ENCODE data around the gene CMTR1.

Gene CMTR1

DNA sequence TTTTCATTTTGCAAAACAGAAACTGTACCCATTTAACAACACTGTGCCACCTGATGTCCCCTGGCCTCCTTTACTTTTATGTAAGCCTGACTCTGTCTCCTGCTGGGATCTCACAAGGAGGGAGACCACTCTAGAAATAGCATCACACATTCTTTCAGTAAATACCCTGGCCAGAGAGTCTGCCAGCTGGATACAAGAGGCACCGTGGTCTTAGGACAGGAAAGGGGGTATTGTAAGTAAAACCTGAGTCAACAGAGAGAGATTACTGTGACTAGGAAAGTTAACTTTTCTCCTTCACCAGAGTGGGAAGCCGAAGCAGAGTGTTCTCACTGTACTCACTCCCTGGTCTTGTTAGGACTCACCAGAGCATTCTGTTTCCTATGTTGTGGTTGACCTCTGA, 27.8 kb downstream of the CMTR1 start:
- Histone ChIP-seq H3K27ac (ENCODE audit: poor library complexity, severe bottlenecking) (no peak overlapping the region), H3K27me3 (ENCODE audit: insufficient read depth, poor library complexity, severe bottlenecking) (no peaks in the 10 kb centered on the region), H3K4me1 (ENCODE audit: insufficient read depth, poor library complexity, severe bottlenecking) (peaks cover 20% of the 10 kb centered on the region), H3K4me3 (ENCODE audit: severe bottlenecking) (no peak overlapping the region), H3K36me3 (ENCODE audit: low read depth) (peaks cover 64% of the 10 kb centered on the region), H3K9me3 (ENCODE audit: severe bottlenecking) (no peaks in the 10 kb centered on the region)
- DNase-seq (ENCODE audit: low spot score) (no peak), ATAC-seq (ENCODE audit: low read depth) (no peak)
- TF ChIP-seq, protein P1, sequence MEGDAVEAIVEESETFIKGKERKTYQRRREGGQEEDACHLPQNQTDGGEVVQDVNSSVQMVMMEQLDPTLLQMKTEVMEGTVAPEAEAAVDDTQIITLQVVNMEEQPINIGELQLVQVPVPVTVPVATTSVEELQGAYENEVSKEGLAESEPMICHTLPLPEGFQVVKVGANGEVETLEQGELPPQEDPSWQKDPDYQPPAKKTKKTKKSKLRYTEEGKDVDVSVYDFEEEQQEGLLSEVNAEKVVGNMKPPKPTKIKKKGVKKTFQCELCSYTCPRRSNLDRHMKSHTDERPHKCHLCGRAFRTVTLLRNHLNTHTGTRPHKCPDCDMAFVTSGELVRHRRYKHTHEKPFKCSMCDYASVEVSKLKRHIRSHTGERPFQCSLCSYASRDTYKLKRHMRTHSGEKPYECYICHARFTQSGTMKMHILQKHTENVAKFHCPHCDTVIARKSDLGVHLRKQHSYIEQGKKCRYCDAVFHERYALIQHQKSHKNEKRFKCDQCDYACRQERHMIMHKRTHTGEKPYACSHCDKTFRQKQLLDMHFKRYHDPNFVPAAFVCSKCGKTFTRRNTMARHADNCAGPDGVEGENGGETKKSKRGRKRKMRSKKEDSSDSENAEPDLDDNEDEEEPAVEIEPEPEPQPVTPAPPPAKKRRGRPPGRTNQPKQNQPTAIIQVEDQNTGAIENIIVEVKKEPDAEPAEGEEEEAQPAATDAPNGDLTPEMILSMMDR (IDR thresholded peaks at IDR 0.05; ENCODE audit: poor library complexity, severe bottlenecking): no peak

DNA sequence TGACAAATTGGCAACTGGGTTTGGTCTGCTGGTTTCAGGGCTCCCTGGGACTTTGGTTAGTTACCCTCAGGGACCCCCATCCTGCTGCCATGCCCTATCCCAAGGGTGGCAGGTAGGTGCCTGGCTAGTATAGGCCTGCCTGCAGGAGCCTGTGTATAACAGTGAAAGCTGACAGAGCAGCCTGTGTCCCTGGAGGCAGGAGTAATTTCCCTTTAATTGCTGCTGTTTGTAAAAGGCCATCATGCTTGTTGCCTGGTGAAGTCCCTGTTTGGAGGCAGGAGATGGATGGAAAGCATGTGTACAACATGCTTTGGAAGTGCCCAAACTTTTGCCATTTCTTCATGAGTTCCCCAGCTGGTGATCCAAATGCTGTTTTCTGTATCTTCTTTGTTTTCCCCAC, 30.1 kb downstream of the CMTR1 start:
- H3K4me1 ChIP-seq (ENCODE audit: insufficient read depth, poor library complexity, severe bottlenecking): no peaks in the 10 kb centered on the region
- H3K36me3 ChIP-seq (ENCODE audit: low read depth): peaks cover 68% of the 10 kb centered on the region
- H3K27me3 ChIP-seq (ENCODE audit: insufficient read depth, poor library complexity, severe bottlenecking): no peaks in the 10 kb centered on the region
- H3K27ac ChIP-seq (ENCODE audit: poor library complexity, severe bottlenecking): no peak overlapping the region
- no peak overlapping the region for H3K4me3 ChIP-seq (ENCODE audit: severe bottlenecking)
- DNase-seq (ENCODE audit: low spot score) (no peak), ATAC-seq (ENCODE audit: low read depth) (no peak)
- H3K9me3 ChIP-seq (ENCODE audit: severe bottlenecking): peaks cover 9% of the 10 kb centered on the region
- TF ChIP-seq, protein P1 (IDR thresholded peaks at IDR 0.05; ENCODE audit: poor library complexity, severe bottlenecking): no peak

DNA sequence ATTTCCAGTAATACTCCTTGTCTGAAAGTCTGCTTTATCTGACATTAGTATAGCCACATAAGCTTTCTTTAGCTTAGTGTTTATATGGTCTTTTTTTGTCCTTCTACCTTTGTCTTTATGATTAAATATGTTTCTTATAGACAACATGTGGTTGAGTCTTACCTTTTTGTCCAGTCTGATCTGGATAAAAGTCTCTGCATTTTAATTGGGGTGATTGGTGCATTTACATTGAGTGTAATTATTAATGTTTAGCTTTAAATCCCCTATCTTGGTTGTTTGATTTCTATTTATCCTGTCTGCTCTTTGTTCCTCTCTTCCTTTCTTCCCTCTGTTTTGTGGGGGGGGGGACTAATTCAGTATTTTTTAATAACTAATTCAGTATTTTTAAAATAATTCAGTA, 34.7 kb downstream of the CMTR1 start:
- DNase-seq (ENCODE audit: low spot score) (no peak), ATAC-seq (ENCODE audit: low read depth) (no peak)
- Histone ChIP-seq H3K9me3 (ENCODE audit: severe bottlenecking) (peaks cover 9% of the 10 kb centered on the region), H3K36me3 (ENCODE audit: low read depth) (peaks cover 38% of the 10 kb centered on the region), H3K27me3 (ENCODE audit: insufficient read depth, poor library complexity, severe bottlenecking) (no peaks in the 10 kb centered on the region), H3K4me1 (ENCODE audit: insufficient read depth, poor library complexity, severe bottlenecking) (peaks cover under 1% of the 10 kb centered on the region), H3K4me3 (ENCODE audit: severe bottlenecking) (no peak overlapping the region), H3K27ac (ENCODE audit: poor library complexity, severe bottlenecking) (no peak overlapping the region)
- TF ChIP-seq, protein P1 (IDR thresholded peaks at IDR 0.05; ENCODE audit: poor library complexity, severe bottlenecking): no peak

DNA sequence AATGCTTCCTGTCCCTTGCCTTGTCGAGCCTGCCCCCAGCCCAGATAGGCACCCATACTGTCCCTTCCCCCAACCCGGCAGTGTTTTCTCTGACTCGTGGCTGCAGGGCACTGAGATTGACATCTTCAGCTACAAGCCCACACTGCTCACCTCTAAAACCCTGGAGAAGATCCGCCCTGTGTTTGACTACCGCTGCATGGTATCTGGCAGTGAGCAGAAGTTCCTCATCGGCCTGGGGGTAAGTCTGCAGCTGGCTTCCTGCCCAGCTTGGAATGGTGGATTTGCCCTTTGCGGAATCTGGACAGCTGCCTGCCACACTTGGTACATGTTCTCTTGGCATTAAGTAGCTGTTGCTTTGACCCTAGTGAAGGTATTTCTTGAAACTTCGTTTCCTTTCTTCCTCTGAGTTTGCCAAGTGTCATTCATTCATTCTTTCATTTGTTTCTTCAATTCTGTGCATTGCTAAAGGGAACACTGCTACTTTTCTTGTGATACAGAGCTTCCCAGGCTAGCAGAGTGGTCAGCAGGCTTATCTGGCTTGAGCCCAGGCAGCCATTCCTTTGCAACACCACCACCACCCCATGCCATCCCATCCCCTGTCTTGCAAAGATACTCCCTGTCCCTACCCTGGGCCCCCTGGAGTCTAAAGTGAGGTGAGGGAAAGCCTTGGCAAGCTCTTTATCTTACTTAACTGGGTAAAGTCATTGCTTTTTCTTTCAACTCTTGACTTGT, 40.5 kb downstream of the CMTR1 start:
- peaks cover 51% of the 10 kb centered on the region for H3K36me3 ChIP-seq (ENCODE audit: low read depth)
- peak; percentile 70 for DNase-seq (ENCODE audit: low spot score)
- TF ChIP-seq, protein P1 (IDR thresholded peaks at IDR 0.05; ENCODE audit: poor library complexity, severe bottlenecking): no peak
- H3K4me1 ChIP-seq (ENCODE audit: insufficient read depth, poor library complexity, severe bottlenecking): peaks cover 10% of the 10 kb centered on the region
- H3K9me3 ChIP-seq (ENCODE audit: severe bottlenecking): no peaks in the 10 kb centered on the region
- H3K27ac ChIP-seq (ENCODE audit: poor library complexity, severe bottlenecking): peak overlapping the region; percentile 22
- no peaks in the 10 kb centered on the region for H3K27me3 ChIP-seq (ENCODE audit: insufficient read depth, poor library complexity, severe bottlenecking)
- ATAC-seq (ENCODE audit: low read depth): peak; percentile 94
- no peak overlapping the region for H3K4me3 ChIP-seq (ENCODE audit: severe bottlenecking)

DNA sequence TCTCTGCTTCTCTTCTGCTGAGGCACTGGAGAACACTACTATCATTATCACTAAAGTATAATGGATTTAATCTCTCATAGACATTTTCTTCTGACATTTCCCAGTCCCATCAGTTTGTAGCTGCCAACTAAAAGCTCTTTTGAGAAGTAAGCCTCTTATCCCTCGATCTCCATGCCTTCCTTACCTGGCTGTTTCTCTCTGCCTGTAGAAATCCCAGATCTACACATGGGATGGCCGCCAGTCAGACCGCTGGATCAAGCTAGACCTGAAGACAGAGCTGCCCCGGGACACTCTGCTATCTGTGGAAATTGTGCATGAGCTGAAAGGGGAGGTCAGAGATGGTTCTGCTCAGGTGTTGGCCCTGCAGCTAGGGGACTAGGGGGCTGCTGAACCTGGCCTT, 41.3 kb downstream of the CMTR1 start:
- DNase-seq (ENCODE audit: low spot score): peak; percentile 22
- TF ChIP-seq, protein P1 (IDR thresholded peaks at IDR 0.05; ENCODE audit: poor library complexity, severe bottlenecking): no peak
- Histone ChIP-seq H3K4me3 (ENCODE audit: severe bottlenecking) (no peak overlapping the region), H3K36me3 (ENCODE audit: low read depth) (peaks cover 59% of the 10 kb centered on the region), H3K27me3 (ENCODE audit: insufficient read depth, poor library complexity, severe bottlenecking) (no peaks in the 10 kb centered on the region), H3K27ac (ENCODE audit: poor library complexity, severe bottlenecking) (no peak overlapping the region), H3K9me3 (ENCODE audit: severe bottlenecking) (no peaks in the 10 kb centered on the region), H3K4me1 (ENCODE audit: insufficient read depth, poor library complexity, severe bottlenecking) (peaks cover 10% of the 10 kb centered on the region)
- ATAC-seq (ENCODE audit: low read depth): no peak
